HG02884 (cell line): Measurements from ENCODE around the gene KIFBP.

Experiments used
- ATAC-seq: cut with Tn5 transposase; IDR thresholded peaks from one replicate; pipeline ENCODE4 v1.9.1; 2021; ENCODE audit warnings: mild to moderate bottlenecking, moderate library complexity; ENCODE audit not compliant: unreplicated experiment

Gene KIFBP

GRCh38 chr10:69047111-69047832 lies 58.7 kb downstream of the KIFBP start:
- no peak for ATAC-seq

- ATAC-seq: no peak
Measured at GRCh38 chr10:69048103-69048502, 59.5 kb downstream of the KIFBP start.

- no peak for ATAC-seq
Measured at GRCh38 chr10:69049566-69049961, 61.0 kb downstream of the KIFBP start.

GRCh38 chr10:69051303-69051702 lies 62.7 kb downstream of the KIFBP start:
- ATAC-seq: no peak

GRCh38 chr10:69051710-69052487 lies 63.3 kb downstream of the KIFBP start:
- no peak for ATAC-seq

- no peak for ATAC-seq
Measured at GRCh38 chr10:69052736-69053135, 64.1 kb downstream of the KIFBP start.

GRCh38 chr10:69055241-69055640 lies 66.6 kb downstream of the KIFBP start:
- ATAC-seq: no peak

GRCh38 chr10:69056129-69056528 lies 67.5 kb downstream of the KIFBP start:
- no peak for ATAC-seq

- ATAC-seq: no peak
Measured at GRCh38 chr10:69056536-69057260, 68.1 kb downstream of the KIFBP start.

- no peak for ATAC-seq
Measured at GRCh38 chr10:69057261-69057950, 68.8 kb downstream of the KIFBP start.

- no peak for ATAC-seq
Measured at GRCh38 chr10:69057951-69058297, 69.3 kb downstream of the KIFBP start.

- no peak for ATAC-seq
Measured at GRCh38 chr10:69060127-69060798, 71.7 kb downstream of the KIFBP start.

- no peak for ATAC-seq
Measured at GRCh38 chr10:69061305-69062161, 72.9 kb downstream of the KIFBP start.

GRCh38 chr10:69062901-69063300 lies 74.3 kb downstream of the KIFBP start:
- no peak for ATAC-seq

- ATAC-seq: no peak
Measured at GRCh38 chr10:69064762-69065328, 76.2 kb downstream of the KIFBP start.

- ATAC-seq: peak; percentile 47
Measured at GRCh38 chr10:69065406-69066361, 77.1 kb downstream of the KIFBP start.
